CD14-positive monocyte (primary cell): ENCODE measurements around the gene P2RY14. TPM values are rescaled to one million over a fixed set of nuclear protein-coding genes. Genes with fewer than 3 reads are reported as not detected.
A peak's percentile ranks its signal among the peaks of the same experiment; 100 is the strongest.

Experiments
- DNase-seq, 3 donors: peaks; one replicate each; pipeline ENCODE4 v3.0.0-alpha.2; 2011 to 2022
- H2AFZ ChIP-seq: 2 replicates; pipeline ENCODE4 v1.6.0; 2012; ENCODE audit warnings: mild to moderate bottlenecking, low read depth, low read length, inconsistent platforms; ENCODE audit not compliant: insufficient read depth, poor library complexity, severe bottlenecking
- H3K27ac ChIP-seq, 2 donors: 1 replicate in 1 of 2; 2 replicates in 1 of 2; pipeline ENCODE4 v1.5.1; 2012 to 2013; ENCODE audit warnings: low read length in 2 of 2, control low read depth in 1 of 2, inconsistent platforms in 1 of 2, low read depth in 1 of 2, mild to moderate bottlenecking in 1 of 2
- H3K27me3 ChIP-seq, 2 donors: one replicate each; pipeline versions ENCODE4 v1.6.0 to v1.6.1; 2011 to 2013; ENCODE audit warnings: low read length in 2 of 2; ENCODE audit not compliant: control insufficient read depth in 2 of 2, insufficient read depth in 2 of 2
- H3K36me3 ChIP-seq, 2 donors: replicated peaks in 1 of 2; 1 replicate in 1 of 2; 2 replicates in 1 of 2; pipeline versions ENCODE4 v1.5.1 to v1.6.1; 2012 to 2013; ENCODE audit warnings: low read length in 2 of 2, control low read depth in 1 of 2, inconsistent platforms in 1 of 2, mild to moderate bottlenecking in 1 of 2; ENCODE audit not compliant: insufficient read depth in 2 of 2, control insufficient read depth in 1 of 2
- H3K4me1 ChIP-seq, 2 donors: 1 replicate in 1 of 2; 2 replicates in 1 of 2; pipeline versions ENCODE4 v1.5.1 to v1.6.1; 2012 to 2013; ENCODE audit warnings: low read length in 2 of 2, control low read depth in 1 of 2, inconsistent platforms in 1 of 2, mild to moderate bottlenecking in 1 of 2, moderate library complexity in 1 of 2; ENCODE audit not compliant: insufficient read depth in 2 of 2, control insufficient read depth in 1 of 2
- H3K4me2 ChIP-seq: replicated peaks from 2 replicates; pipeline ENCODE3; 2012; ENCODE audit warnings: low read length, moderate library complexity, mild to moderate bottlenecking; ENCODE audit not compliant: poor library complexity, severe bottlenecking; ENCODE audit errors: extremely low read depth
- H3K4me3 ChIP-seq, 3 experiments: fragments of 200-600 bp in 1 of 3; sonication (generic) in 1 of 3; replicated peaks in 1 of 3; 1 replicate in 2 of 3; 2 replicates in 1 of 3; pipeline ENCODE4 v1.5.1; 2011 to 2013; ENCODE audit warnings: low read length in 3 of 3, mild to moderate bottlenecking in 3 of 3, control low read depth in 2 of 3, low read depth in 2 of 3, inconsistent platforms in 1 of 3, moderate library complexity in 1 of 3
- H3K79me2 ChIP-seq: 2 replicates; pipeline ENCODE4 v1.6.0; 2012; ENCODE audit warnings: mild to moderate bottlenecking, control low read depth, inconsistent platforms, low read length, moderate library complexity; ENCODE audit not compliant: insufficient read depth
- H3K9ac ChIP-seq: 2 replicates; pipeline ENCODE4 v1.6.0; 2017; ENCODE audit warnings: low read length, mild to moderate bottlenecking; ENCODE audit not compliant: insufficient read depth, poor library complexity, severe bottlenecking
- H3K9me3 ChIP-seq, 2 donors: replicated peaks in 1 of 2; 1 replicate in 1 of 2; 2 replicates in 1 of 2; pipeline versions ENCODE4 v1.5.1 to v1.6.1; 2012 to 2013; ENCODE audit warnings: low read length in 2 of 2, control low read depth in 1 of 2; ENCODE audit not compliant: control insufficient read depth in 1 of 2, insufficient read depth in 1 of 2
- H4K20me1 ChIP-seq: 2 replicates; pipeline ENCODE4 v1.6.0; 2012; ENCODE audit warnings: mild to moderate bottlenecking, low read length, control low read depth, moderate library complexity; ENCODE audit not compliant: insufficient read depth
- H3K27ac Mint-ChIP-seq, 7 donors: one replicate each; pipeline ENCODE4 v1.8.0; 2020; ENCODE audit warnings: mild to moderate bottlenecking in 7 of 7, mixed read lengths in 7 of 7, moderate library complexity in 6 of 7, inconsistent platforms in 2 of 7
- H3K27me3 Mint-ChIP-seq, 3 donors: one replicate each; pipeline ENCODE4 v1.8.0; 2021 to 2022; ENCODE audit warnings: low read depth in 3 of 3, mild to moderate bottlenecking in 3 of 3, mixed read lengths in 3 of 3, moderate library complexity in 3 of 3, inconsistent platforms in 1 of 3
- H3K36me3 Mint-ChIP-seq, 2 donors: one replicate each; pipeline ENCODE4 v1.8.0; 2020; ENCODE audit warnings: mixed read lengths in 2 of 2, inconsistent platforms in 1 of 2, mild to moderate bottlenecking in 1 of 2
- H3K4me1 Mint-ChIP-seq: one replicate; pipeline ENCODE4 v1.8.0; 2020; ENCODE audit warnings: mild to moderate bottlenecking, mixed read lengths
- H3K4me3 Mint-ChIP-seq, 2 donors: one replicate each; pipeline ENCODE4 v1.8.0; 2020; ENCODE audit warnings: mild to moderate bottlenecking in 2 of 2, mixed read lengths in 2 of 2, moderate library complexity in 1 of 2
- H3K9me3 Mint-ChIP-seq, 7 donors: one replicate each; pipeline ENCODE4 v1.8.0; 2020 to 2022; ENCODE audit warnings: mixed read lengths in 7 of 7, mild to moderate bottlenecking in 6 of 7, moderate library complexity in 6 of 7, inconsistent platforms in 2 of 7
- CTCF ChIP-seq: fragments of 200-600 bp; IDR thresholded peaks from one replicate; pipeline ENCODE4 v1.8.0; 2022; ENCODE audit warnings: antibody characterized with exemption, mild to moderate bottlenecking
- WGBS: methylation state at CpG from one replicate; pipeline ENCODE4 v1.1.5; 2013; ENCODE audit warnings: missing lambda C conversion rate; ENCODE audit not compliant: insufficient coverage; 5-methylcytosine and 5-hydroxymethylcytosine counted together
- intact Hi-C, 2 donors: fragments of 100-400 bp; cut with micrococcal nuclease; formaldehyde crosslinking; loops; one replicate each; pipeline versions ENCODE4 v1.15.0 to v1.15.1; 2023
- polyA plus RNA-seq, 3 donors: library from polyadenylated mRNA; depleted of rRNA in 1 of 3; unstranded in 2 of 3; stranded (reverse) in 1 of 3; fragments of 300-500 nt in 2 of 3; fragments of >200 nt in 1 of 3; fragmentation: Illumina TruSeq in 2 of 3; gene quantifications; 1 replicate in 2 of 3; 2 replicates in 1 of 3; pipeline ENCODE4 v1.2.3, GENCODE V29; 2012 to 2021

The P2RY14 gene
- polyA plus RNA-seq, 3 donors, result 0.20 to 0.67 (median 0.50) TPM

- peak; percentile 87 to 95 (median 88) for DNase-seq
- H3K27me3 Mint-ChIP-seq, result peaks cover 0 to 13% (median 2%) of the 10 kb centered on the region in 3 donors
These were observed 12.5 kb downstream of the P2RY14 start for GRCh38 chr3:151265866-151266265.

DNA sequence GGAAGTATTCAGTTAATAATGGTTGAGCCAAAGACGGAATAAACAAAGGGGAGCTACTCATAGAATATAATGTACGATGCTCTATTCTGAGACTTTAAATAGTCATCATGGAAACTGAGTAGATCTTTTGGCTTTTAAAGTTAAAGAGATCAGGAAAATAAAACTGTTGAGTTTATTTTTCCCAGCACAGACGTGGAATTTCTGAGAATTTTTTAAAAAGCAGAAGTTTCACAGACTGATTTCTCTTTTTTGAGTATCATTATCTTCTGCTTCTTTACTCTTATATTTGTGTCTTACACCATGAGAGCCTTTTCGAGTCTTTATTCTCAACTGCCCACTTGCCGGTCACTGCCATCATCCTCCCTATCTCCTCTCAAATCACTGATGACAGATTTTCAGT lies 13.2 kb downstream of the P2RY14 start:
- no peak overlapping the region for H3K9ac ChIP-seq
- Mint-ChIP-seq H3K4me3 (peak overlapping the region in 1 of 2 donors; percentile 56), H3K9me3 (no peaks in the 10 kb centered on the region), H3K27ac (peak overlapping the region; percentile 84 to 97 (median 96)), H3K4me1 (peaks cover 22% of the 10 kb centered on the region), H3K36me3 (no peaks in the 10 kb centered on the region), H3K27me3 (peaks cover 0 to 13% (median 3%) of the 10 kb centered on the region in 3 donors)
- WGBS, result no CpG with 5 or more reads among the region's 5 CpGs
- H2AFZ ChIP-seq, result no peak overlapping the region
- H3K27me3 ChIP-seq, result no peaks in the 10 kb centered on the region
- peaks cover 21 to 23% of the 10 kb centered on the region in 2 donors for H3K4me1 ChIP-seq
- no peaks in the 10 kb centered on the region for H3K9me3 ChIP-seq
- no peaks in the 10 kb centered on the region for H3K79me2 ChIP-seq
- no peaks in the 10 kb centered on the region for H4K20me1 ChIP-seq
- intact Hi-C loops, result no loop called here
- H3K4me2 ChIP-seq, result peak overlapping the region; percentile 31
- peak in 2 of 3 donors; percentile 3 to 43 for DNase-seq
- H3K27ac ChIP-seq, result peak overlapping the region; percentile 62 to 76
- H3K36me3 ChIP-seq, result no peaks in the 10 kb centered on the region
- peak overlapping the region in 1 of 3 experiments; percentile 29 for H3K4me3 ChIP-seq
- no peak for TF ChIP-seq CTCF

More at GRCh38 chr3:151265866-151266265, 12.5 kb downstream of the P2RY14 start:
- no peak for TF ChIP-seq CTCF
- Mint-ChIP-seq H3K36me3 (no peaks in the 10 kb centered on the region), H3K27ac (peak overlapping the region; percentile 84 to 97 (median 96)), H3K9me3 (no peaks in the 10 kb centered on the region), H3K4me1 (peaks cover 22% of the 10 kb centered on the region), H3K4me3 (peak overlapping the region in 1 of 2 donors; percentile 56)
- H3K9ac ChIP-seq, result no peak overlapping the region
- H3K4me1 ChIP-seq, result peaks cover 21 to 23% of the 10 kb centered on the region in 2 donors
- H3K4me2 ChIP-seq, result peak overlapping the region; percentile 31
- peak overlapping the region; percentile 62 to 76 for H3K27ac ChIP-seq
- peak overlapping the region in 1 of 3 experiments; percentile 29 for H3K4me3 ChIP-seq
- no peaks in the 10 kb centered on the region for H3K9me3 ChIP-seq
- no peaks in the 10 kb centered on the region for H4K20me1 ChIP-seq
- no peak overlapping the region for H2AFZ ChIP-seq
- intact Hi-C loops, result no loop called here
- no peaks in the 10 kb centered on the region for H3K27me3 ChIP-seq
- 53% methylated on average over 3 of the region's 5 CpGs for WGBS
- no peaks in the 10 kb centered on the region for H3K36me3 ChIP-seq
- H3K79me2 ChIP-seq, result no peaks in the 10 kb centered on the region
